NCI-H524 (cell line): ENCODE measurements around the gene TEKT3.

Source experiments
- DNase-seq, 2 experiments: peaks; one replicate each; lab custom pipeline; 2025; lab: John Stamatoyannopoulos, UW

TEKT3 gene

DNA sequence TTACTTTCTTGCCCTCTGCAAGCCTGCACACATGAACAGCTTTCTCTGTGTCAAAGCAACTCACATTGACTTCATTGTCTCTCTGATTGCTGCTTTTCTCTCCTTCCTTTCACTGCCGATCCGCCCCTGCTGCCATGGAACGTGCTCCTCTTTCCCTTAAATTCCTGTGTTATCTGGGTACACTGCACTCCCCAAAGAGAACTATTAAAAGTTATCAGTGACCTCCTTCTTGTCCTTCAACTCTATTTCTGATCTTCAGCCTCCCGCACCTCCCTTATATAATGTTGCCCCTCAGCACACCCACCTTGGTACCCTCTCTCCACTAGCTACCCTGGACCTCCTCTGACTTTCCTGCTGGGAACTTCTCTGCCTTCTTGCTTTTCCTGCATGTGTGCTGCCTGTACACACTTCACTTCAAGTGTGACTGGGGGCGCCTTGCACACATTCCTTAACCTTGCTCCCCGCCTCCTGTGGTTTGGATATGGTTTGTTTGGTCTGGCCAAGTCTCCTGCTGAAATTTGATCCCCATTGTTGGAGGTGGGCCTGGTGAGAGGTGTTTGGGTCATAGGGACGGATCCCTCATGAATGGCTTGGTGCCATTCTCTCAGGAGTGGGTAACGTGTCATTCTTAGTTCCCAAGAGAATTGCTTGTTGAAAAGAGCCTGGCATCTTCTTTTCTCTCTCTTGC lies 49.6 kb downstream of the TEKT3 start:
- DNase-seq: no peak

DNA sequence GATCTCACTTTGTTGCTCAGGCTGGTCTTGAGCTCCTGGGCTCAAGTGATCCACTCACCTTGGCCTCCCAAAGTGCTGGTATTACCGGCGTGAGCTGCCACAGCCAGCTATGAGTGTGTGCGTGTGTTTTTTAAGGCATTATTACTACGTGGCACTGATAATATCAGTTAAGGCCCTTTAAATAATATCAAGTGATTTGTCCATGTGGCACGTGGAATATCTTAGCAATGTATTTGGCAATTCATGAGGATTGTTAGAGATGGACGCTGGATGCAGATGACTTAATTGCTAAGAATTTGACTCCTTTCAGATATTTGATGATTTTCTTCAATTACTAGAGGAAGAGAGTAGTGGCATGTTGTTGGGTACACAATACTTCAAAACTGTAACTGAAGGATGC lies 50.8 kb downstream of the TEKT3 start:
- no peak for DNase-seq

DNA sequence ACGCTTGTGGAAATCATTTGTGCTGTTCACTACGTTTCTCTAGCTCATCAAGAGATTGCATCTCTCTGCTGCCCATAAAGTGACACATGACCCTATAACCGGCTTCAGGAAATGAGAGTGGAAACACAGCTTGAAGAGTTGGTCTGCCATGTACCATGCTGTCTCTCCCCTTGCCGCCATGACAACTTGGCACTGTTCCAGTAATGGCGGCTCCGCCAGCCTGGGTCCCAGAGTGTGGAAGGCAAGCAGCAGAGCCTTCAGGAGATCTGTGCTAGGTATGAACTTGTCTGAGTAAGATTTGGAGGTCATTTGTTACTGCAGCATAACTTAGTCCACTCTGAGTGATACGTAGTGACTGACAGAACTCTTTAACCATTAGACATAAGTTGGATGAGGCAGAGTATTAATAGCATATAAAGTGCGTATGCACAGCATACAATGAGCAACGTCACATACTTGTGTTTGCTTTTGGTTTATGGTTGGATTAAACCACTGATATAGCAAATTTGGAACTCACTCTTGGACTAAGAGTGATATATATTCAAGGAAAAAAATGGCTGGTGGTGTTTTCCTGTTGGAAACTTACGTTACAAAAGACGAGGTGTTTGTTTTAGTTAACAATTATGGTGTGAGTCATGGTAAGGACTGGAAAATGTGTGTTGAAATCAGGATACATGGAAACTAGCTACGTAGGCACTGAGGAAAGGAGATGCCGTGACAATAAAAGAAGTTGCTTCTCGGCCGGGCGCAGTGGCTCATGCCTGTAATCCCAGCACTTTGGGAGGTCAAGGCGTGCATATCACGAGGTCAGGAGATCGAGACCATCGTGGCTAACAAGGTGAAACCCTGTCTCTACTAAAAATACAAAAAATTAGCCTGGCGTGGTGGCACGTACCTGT lies 51.9 kb downstream of the TEKT3 start:
- DNase-seq: no peak

DNA sequence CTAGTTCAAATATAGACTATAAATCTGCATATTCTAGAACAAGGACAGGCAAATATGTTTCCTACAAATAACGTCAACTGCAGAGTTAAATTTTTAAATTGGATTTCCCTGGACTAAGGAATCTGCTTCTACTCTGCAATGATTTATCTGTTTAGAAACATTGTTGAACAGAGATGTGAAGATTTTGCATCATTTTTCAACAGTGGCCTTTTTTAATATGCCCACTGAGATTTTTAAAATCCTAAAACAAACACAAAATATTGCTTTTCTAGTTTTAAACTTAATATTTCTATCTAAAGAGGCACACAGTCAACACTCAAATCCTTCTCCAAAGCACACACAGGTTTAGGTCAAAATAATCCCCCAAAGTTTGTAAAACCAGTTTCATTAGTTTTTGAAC lies 52.5 kb downstream of the TEKT3 start:
- no peak for DNase-seq

DNA sequence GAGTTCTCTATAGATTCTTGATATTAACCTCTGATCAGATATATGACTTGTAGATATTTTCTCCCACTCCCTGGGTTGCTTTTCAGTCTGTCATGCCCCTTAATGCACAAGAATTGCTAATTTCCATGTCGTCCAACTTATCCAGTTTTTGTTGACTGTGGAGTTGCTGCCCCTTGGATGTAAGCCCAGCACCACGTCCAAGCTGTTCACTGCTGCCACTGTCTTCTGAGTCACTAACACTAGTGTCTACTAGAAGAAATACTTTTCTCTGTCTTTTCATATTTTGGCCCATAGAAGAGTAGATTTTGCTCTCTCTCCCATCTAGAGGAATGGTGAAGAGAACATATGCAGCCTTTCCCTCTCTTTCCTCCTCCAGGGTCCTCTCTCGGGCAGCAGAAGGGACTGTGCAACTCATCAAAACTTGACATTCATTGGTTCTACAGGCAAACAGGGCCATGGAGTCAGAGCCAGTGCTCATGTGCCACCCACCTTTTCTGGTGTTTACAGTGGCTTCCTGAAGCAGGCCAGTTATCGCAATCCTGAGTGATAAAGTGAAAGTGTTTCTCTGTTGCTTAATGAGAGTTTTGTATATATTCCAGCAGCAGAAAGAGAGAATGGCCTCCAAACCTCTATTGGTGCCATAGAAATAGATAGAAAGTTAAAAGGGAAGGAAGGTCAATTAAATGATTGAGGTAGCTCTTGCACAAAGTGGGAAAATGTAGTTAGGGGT lies 53.7 kb downstream of the TEKT3 start:
- DNase-seq: no peak

DNA sequence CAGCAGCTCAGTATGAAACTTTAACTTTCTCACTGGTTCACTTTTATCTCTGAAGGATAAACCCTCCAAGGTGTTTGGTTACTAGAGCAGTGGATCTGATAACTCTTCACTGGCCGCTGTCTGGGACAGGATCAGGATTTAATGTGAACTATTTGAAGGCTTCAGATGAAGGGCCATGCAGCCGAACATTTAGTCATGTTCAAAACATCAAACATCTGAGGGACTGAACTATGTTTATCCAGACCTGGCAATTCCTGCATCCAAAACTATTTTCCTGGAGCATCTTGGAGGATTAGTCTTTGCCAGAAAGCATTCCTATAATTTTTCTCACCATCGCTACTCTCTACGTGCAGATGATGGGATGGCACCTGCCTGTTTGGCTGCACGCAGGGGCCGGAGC lies 55.9 kb downstream of the TEKT3 start:
- no peak for DNase-seq

DNA sequence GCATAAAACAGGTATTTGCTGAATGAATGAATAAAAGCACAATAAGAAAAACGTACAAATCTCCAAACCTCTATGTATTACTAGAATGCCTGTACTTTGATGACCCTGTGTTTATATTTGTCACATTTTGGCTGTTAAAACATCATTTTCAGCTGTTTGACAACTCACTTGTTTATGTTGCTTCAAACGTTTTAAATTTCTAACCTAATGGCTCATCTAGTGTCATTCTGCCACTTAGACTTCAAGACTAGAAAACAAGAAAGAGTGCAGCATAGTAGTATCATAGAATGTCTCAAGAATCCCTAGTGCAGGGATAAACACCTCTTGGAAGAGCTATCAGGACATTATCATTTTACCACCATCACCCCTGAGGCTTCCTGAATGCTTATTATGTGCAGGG lies 56.9 kb downstream of the TEKT3 start:
- DNase-seq: no peak

DNA sequence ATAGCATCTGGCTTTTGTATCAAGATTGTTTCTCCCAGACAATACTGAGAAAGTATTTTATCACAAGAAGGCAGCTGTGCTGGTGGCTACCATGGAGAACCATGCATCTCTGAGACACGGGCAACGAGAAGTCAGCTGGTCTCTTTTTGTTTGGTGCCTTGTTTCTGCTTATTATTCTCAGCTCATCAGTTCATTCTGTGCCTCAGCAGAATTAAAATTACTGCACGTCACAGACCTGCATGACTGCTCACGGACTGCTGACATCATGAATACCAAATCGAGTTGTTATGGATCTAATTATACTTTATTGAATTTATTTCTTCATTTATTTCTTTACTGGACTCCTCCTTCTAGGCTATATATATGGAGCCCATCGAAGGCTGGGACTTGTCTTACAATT lies 57.3 kb downstream of the TEKT3 start:
- no peak for DNase-seq

DNA sequence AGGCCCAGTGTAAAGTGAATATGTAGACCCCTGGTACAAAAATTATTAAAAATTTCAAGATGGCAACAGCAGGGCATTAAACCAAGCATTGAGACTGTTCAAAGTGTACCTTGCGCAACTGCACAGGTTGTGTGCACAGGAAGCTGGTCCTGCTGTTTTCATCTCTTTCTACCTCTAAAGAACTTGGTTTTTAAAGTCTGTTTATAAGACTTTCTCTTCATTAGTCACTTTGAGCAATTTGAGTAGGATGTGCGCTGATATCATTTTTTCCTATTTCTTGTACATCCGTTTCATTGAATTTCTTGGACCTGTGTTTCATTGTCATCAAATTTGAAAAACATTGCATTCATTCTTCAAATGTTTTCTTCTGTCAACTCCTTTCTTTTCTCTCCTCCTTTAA lies 59.5 kb downstream of the TEKT3 start:
- no peak for DNase-seq

DNA sequence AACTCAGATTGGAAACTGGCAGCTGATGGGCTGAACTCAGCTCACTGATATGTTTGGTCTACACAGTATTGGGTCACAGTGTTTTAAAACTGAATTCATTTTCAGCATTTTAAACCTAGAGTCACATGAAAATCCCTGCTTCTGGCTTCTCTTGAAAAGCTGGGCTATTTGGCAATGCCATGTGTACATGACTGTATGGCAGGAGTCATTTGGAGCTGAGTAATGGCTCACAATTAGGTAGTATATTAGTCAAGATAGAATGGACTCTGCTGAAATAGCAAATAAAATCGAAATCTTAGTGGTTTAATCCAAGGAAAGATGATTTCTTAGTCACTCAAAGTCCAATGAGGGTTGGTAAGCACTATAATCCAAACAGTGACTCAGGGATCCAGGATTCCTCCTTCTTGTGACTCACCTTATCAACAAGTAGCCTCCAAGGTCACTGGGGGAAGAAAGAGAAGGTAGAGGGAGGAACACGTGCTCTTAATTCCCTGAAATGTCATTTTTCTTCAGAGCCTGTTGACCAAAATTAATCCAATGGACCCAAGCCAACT lies 62.4 kb downstream of the TEKT3 start:
- DNase-seq: no peak

DNA sequence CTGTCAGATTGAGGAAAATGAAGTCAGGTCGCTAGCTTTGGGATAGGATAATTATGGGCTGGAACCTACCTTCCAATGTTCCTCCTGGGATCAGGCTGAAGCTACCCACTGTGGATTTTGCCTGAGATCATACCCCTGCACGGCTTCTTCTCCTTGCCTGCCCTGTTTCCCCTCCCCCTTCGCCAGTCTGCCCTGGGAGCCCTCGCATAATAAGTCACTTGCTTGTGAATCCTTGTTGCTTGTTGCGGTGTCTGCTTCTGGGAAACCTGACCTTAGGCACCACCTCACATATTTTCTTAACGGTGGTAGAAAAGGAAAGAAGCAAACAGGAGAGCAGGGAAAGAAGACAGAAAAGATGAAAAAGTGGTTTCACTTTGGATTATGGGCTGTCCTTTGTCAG lies 63.0 kb downstream of the TEKT3 start:
- DNase-seq: no peak

DNA sequence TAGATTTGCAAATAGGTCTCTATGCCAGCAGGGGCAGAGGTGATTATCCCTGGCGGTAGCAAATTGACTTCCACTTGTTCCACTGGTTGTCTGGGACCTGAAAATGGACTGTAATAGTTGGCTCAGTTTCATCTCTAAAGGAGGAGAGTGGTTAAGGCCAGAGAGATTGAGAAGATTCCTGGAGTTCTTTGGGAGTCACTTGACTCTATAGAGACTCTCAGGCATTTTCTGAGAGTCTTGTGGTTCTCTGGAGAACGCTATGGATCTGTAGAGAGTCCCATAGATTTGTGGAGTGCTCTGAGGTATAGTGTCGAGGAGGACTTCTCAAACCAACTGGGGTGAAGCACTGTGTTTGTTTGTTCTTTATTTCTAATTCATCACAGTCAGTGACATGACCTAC lies 67.4 kb downstream of the TEKT3 start:
- no peak for DNase-seq

DNA sequence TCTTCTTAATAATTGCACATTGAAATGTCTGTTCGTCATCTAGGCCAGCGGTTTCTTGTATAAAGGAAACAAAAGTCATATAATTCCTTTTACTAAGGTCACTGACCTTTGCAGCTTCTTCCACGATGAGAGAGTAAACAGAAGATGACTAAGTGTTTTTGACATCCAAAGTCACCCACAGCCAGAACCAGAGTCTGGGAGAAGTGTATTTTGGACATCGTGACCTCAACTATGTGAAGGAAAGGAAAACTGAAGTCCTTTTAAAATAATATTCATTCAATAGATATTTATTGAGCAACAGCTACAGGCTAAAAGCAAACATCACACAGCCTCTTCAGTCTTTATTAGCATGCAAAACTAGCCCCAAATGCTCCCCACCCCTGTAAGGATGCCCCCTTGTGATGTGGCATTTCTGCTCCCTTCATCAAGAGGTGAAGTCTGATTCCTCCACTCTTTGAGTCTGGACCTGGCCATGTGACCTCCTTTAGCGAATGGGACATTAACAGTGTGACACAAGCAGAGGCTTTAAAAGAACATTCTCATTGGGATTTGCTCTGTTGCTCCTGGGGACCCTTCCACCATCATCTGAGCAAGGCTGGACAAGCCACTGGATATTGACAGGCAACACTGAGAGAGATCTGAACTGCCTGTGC lies 68.1 kb downstream of the TEKT3 start:
- no peak for DNase-seq

DNA sequence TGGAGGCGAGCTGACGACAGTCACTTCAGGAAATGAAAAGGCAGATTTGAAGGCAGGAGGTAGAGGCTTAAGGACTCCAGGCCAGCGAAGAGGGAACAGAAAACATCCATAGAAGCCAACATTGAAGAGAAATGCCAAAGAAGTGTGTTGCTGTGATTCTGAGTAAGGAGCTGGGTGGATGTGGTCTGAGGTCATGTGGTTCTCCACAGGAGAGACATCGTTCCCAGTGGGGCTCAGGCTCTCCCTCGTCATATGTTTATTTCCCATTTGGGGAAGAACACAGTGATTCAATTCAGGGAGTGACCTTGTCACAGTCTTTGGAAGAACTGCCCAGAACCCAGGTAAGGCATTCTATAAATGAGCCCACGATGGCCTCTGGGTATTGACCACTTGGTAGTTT lies 69.7 kb downstream of the TEKT3 start:
- no peak for DNase-seq

DNA sequence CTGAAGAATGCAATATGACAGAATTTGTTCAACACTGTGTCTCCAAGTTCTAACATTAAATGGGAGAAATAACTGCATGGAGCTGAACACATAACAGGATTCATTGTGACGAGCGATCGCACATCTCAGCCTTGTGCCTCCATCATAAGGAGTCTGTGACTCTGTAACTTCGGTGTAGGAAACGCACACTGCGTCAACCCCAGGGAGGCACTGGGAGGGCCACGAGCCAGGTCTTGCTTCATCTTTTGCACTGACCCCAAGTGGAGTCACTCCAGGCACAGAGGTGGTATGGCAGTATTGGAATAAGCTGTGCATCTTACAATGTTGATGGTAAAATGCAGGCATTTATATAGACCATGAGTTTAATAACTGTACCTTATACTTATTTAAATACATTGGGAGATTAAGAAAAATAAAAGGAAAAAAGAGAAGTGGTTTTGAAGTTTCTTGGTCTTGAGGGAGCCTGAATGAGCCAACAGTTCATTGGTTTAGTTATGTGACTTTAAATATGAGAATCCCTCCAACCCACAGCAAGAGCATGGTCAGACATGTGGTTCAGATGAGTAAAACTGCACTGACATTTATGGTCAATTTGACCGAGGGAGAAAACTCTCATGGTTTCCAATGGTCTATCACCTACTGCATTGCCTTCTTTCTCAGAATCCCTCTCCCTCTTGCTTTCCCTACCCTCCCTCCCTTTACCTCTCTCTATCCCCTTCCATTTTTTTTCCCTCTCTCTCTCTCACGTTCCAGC lies 70.6 kb downstream of the TEKT3 start:
- no peak for DNase-seq

DNA sequence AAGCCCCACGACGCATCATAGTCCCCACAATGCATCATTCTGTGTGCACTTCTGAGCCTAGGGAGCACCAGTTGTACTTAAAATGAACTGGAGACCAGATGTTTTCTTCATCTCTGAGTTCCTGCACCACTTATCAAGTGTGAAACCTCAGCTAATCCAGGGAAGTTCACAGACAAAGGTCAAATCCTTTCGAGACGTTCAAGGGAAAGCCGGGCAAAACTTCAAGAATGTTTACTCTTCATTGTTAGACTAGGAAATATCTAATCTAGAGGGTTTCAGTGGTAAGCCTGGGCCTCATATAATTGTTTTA lies 71.7 kb downstream of the TEKT3 start:
- no peak for DNase-seq

DNA sequence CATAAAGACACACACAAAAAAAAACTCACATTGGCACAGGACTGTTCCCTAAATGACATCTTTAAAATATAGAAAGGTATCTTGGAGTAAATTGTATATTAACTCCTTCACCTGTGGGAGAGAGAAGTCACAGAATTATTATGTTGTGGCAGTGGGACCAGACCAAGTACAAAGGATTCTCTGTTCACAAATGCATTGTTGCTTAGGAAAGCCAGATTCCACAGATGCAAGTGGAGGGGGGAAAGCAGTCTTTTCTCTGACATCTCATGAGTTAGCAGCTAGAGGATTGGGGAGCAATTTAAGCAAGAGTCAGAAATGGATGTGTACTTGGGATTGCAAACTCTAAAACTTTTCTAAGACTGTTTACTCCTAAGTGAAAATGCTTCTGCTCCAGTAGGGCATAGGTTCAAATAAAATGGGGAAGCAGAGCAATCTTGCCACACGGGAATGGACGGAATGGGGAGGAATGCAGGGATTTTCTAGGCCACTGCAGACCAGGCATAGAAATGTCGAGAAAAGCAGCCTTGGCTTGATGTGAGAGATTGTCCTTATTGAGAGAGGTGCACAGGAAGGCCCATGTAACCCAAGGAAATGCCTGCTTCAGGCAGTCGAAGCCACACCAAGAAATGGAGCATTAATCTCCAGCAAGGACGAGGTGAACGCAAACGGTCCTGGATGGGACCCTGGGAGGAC lies 72.2 kb downstream of the TEKT3 start:
- no peak for DNase-seq

DNA sequence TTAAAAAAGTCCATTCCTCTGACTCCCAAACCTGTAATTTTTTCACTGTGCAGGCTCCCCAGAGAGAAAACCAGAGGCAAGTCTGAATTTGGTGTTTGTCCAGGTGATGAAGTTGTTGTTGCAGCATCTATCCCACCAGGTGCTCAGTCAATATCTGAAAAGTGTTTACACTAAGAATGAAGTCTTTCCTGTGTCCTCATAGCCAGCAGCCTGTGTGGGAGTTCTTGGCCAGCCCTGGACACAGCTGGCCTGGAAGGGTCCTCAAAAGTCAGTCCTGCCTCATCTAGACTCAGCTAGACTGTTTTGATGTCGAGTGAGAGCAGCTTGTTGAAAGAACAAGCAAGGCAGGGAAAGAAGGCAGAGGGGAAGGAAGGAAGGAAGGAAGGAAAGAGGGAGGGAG lies 72.9 kb downstream of the TEKT3 start:
- DNase-seq: no peak

DNA sequence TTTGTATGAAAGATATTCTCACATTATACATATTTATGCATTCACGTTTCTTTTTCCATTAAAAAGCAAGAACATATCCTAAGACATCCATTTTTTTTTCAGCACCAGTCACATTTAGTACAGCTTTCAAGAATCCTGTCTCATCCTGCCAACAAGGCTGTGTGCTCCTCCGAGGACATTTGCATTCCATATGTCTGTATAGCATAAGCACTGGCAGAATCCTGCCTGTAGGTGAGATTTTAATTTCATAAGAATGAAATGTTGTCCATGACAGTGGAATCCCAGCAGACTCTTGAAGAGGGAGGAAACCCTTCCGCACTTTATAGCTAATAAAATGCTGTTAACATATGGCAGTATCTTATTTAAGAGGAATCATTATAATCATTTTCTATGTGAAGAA lies 73.4 kb downstream of the TEKT3 start:
- DNase-seq: no peak

DNA sequence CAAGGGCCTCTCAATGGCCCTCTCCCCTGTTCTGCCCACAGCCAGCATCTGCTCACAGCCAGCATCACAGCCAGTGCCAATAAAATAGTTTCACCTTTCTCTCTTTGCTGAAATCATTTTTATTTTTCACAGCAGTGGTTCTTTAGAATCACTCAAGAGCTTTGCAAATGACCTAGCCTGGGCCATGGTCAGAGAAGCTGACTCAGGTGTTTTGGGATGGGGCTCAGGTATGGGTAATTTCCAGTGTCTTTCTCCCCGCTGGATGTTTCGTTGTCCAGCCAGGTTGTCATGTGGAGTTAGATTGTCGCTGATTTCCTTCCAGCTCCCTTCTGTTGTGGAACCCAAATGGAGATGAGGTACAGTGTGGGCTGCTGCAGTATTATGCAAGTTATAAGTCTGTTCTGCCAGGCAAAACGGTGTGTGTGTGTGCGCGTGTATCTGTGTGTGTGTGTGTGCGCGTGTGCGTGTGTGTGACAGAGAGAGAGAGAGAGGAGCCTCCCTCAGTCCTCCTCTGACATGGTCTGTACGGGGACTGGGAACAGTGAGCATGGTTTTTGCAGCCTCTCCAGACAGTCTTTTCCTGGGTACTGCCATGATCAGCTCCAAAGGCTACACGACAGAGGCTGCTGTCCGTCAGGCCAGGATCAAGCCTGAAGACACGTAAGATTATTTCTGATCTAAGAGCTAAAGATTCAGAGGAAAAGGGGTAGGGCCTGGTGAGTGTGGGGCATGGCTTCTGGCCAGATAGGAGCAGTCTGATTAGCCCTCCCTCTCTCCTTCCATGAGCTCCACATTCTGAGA lies 74.9 kb downstream of the TEKT3 start:
- DNase-seq: no peak
